Body of pancreas (tissue), 4 donors: Measurements from ENCODE around the gene MPZL3. TPM values are rescaled to one million over a fixed set of nuclear protein-coding genes. Genes with fewer than 3 reads are reported as not detected.

Experiments used
- ATAC-seq: fragments of 150-250 bp; one replicate; pipeline ENCODE4 v1.9.1; 2016
- DNase-seq, 4 donors: peaks; one replicate each; pipeline ENCODE4 v3.0.0-alpha.2; 2019
- H3K27ac ChIP-seq, 4 donors: fragments of 200-600 bp; sonication (generic); 1 replicate in 3 of 4; 2 replicates in 1 of 4; pipeline versions ENCODE4 v1.5.1 to v1.6.1; 2016 to 2019; ENCODE audit warnings: mild to moderate bottlenecking in 1 of 4, mixed read lengths in 1 of 4, moderate library complexity in 1 of 4
- H3K27me3 ChIP-seq, 2 donors: fragments of 200-600 bp; sonication (generic); one replicate each; pipeline ENCODE4 v1.6.0; 2016; ENCODE audit warnings: mild to moderate bottlenecking in 1 of 2
- H3K36me3 ChIP-seq, 2 donors: fragments of 200-600 bp; sonication (generic); replicated peaks in 1 of 2; 2 replicates each; pipeline ENCODE4 v1.5.1; 2016; ENCODE audit warnings: low read depth in 2 of 2; ENCODE audit not compliant: insufficient read depth in 1 of 2
- H3K4me1 ChIP-seq: fragments of 200-600 bp; sonication (generic); one replicate; pipeline ENCODE4 v1.6.0; 2016
- H3K4me3 ChIP-seq, 2 donors: fragments of 200-600 bp; sonication (generic); 1 replicate in 1 of 2; 2 replicates in 1 of 2; pipeline ENCODE4 v1.5.1; 2016 to 2019
- H3K9me3 ChIP-seq, 3 donors: fragments of 200-600 bp; sonication (generic); 1 replicate in 2 of 3; 2 replicates in 1 of 3; pipeline ENCODE4 v1.5.1; 2016
- CTCF ChIP-seq, 7 experiments: fragments of 450-650 bp in 4 of 7; fragments of 200-600 bp in 3 of 7; sonication (generic) in 3 of 7; IDR thresholded peaks; one replicate each; pipeline ENCODE4 v1.5.1; 2016 to 2019; ENCODE audit warnings: antibody characterized with exemption in 7 of 7
- POLR2A ChIP-seq, 3 donors: fragments of 450-650 bp; IDR thresholded peaks; one replicate each; pipeline ENCODE4 v1.6.1; 2016; ENCODE audit warnings: antibody characterized with exemption in 3 of 3, mild to moderate bottlenecking in 2 of 3
- WGBS, 2 donors: methylation state at CpG; one replicate each; pipeline ENCODE4 v1.1.5; 2017; 5-methylcytosine and 5-hydroxymethylcytosine counted together
- intact Hi-C: fragments of 100-400 bp; cut with DNase I; formaldehyde crosslinking; loops from one replicate; pipeline ENCODE4 v1.15.1; 2023
- total RNA-seq, 2 donors: library from RNA; depleted of rRNA; stranded (reverse); fragments of >200 nt; gene quantifications; one replicate each; pipeline ENCODE4 v1.1.0, GENCODE V29; 2016

Gene MPZL3
- total RNA-seq, 2 donors from 2014 or later = 4.0 to 8.0 TPM

- H3K4me3 ChIP-seq = no peak overlapping the region
- TF ChIP-seq CTCF (IDR thresholded peaks at IDR 0.05) (no peak), POLR2A (IDR thresholded peaks at IDR 0.05) (no peak)
- no peak for DNase-seq
- intact Hi-C loops = no loop called here
- H3K27ac ChIP-seq = no peak overlapping the region
- no peaks in the 10 kb centered on the region for H3K27me3 ChIP-seq
- H3K4me1 ChIP-seq = no peaks in the 10 kb centered on the region
- H3K9me3 ChIP-seq = no peaks in the 10 kb centered on the region
- no peak for ATAC-seq
- no peaks in the 10 kb centered on the region for H3K36me3 ChIP-seq
Measured at GRCh38 chr11:118219244-118219643, 32.9 kb downstream of the MPZL3 start.

- Histone ChIP-seq H3K27ac (no peak overlapping the region), H3K9me3 (no peaks in the 10 kb centered on the region), H3K27me3 (no peaks in the 10 kb centered on the region), H3K36me3 (no peaks in the 10 kb centered on the region), H3K4me1 (no peaks in the 10 kb centered on the region), H3K4me3 (no peak overlapping the region)
- no peak for TF ChIP-seq POLR2A (IDR thresholded peaks at IDR 0.05)
- no peak for TF ChIP-seq CTCF (IDR thresholded peaks at IDR 0.05)
- no peak for DNase-seq
- ATAC-seq = no peak
- intact Hi-C loops = no loop called here
- 78 to 88% methylated on average over 3 of the region's 3 CpGs for WGBS, 2 donors
Measured at GRCh38 chr11:118217575-118217974, 34.6 kb downstream of the MPZL3 start.

GRCh38 chr11:118216621-118217481 lies 35.3 kb downstream of the MPZL3 start:
- no peak overlapping the region for H3K4me3 ChIP-seq
- no peaks in the 10 kb centered on the region for H3K36me3 ChIP-seq
- WGBS, 2 donors = 78 to 81% methylated on average over 10 to 11 of the region's 11 CpGs
- ATAC-seq (no peak), DNase-seq (no peak)
- H3K27me3 ChIP-seq = no peaks in the 10 kb centered on the region
- H3K4me1 ChIP-seq = no peaks in the 10 kb centered on the region
- TF ChIP-seq CTCF (IDR thresholded peaks at IDR 0.05) = no peak
- TF ChIP-seq POLR2A (IDR thresholded peaks at IDR 0.05) = no peak
- H3K9me3 ChIP-seq = no peaks in the 10 kb centered on the region
- no peak overlapping the region for H3K27ac ChIP-seq
- intact Hi-C loops = no loop called here

GRCh38 chr11:118215765-118216164 lies 36.4 kb downstream of the MPZL3 start:
- ATAC-seq (no peak), DNase-seq (no peak)
- no peaks in the 10 kb centered on the region for H3K27me3 ChIP-seq
- intact Hi-C loops = no loop called here
- no peaks in the 10 kb centered on the region for H3K9me3 ChIP-seq
- TF ChIP-seq POLR2A (IDR thresholded peaks at IDR 0.05) (no peak), CTCF (IDR thresholded peaks at IDR 0.05) (no peak)
- no peak overlapping the region for H3K4me3 ChIP-seq
- H3K27ac ChIP-seq = no peak overlapping the region
- no peaks in the 10 kb centered on the region for H3K4me1 ChIP-seq
- no peaks in the 10 kb centered on the region for H3K36me3 ChIP-seq
- WGBS, 2 donors = 88 to 89% methylated on average over 7 of the region's 7 CpGs

GRCh38 chr11:118215262-118215661 lies 36.9 kb downstream of the MPZL3 start:
- WGBS, 2 donors = 67 to 72% methylated on average over 3 of the region's 3 CpGs
- TF ChIP-seq CTCF (IDR thresholded peaks at IDR 0.05) (no peak), POLR2A (IDR thresholded peaks at IDR 0.05) (no peak)
- H3K4me3 ChIP-seq = no peak overlapping the region
- H3K4me1 ChIP-seq = no peaks in the 10 kb centered on the region
- ATAC-seq (no peak), DNase-seq (no peak)
- H3K9me3 ChIP-seq = no peaks in the 10 kb centered on the region
- H3K36me3 ChIP-seq = no peaks in the 10 kb centered on the region
- H3K27ac ChIP-seq = no peak overlapping the region
- intact Hi-C loops = no loop called here
- H3K27me3 ChIP-seq = no peaks in the 10 kb centered on the region
